ENCODE data around the gene PIK3R5.

GRCh38 chr17:8859804-8860430 is 105.6 kb downstream of the PIK3R5 start:
- TF ChIP-seq, protein P1, sequence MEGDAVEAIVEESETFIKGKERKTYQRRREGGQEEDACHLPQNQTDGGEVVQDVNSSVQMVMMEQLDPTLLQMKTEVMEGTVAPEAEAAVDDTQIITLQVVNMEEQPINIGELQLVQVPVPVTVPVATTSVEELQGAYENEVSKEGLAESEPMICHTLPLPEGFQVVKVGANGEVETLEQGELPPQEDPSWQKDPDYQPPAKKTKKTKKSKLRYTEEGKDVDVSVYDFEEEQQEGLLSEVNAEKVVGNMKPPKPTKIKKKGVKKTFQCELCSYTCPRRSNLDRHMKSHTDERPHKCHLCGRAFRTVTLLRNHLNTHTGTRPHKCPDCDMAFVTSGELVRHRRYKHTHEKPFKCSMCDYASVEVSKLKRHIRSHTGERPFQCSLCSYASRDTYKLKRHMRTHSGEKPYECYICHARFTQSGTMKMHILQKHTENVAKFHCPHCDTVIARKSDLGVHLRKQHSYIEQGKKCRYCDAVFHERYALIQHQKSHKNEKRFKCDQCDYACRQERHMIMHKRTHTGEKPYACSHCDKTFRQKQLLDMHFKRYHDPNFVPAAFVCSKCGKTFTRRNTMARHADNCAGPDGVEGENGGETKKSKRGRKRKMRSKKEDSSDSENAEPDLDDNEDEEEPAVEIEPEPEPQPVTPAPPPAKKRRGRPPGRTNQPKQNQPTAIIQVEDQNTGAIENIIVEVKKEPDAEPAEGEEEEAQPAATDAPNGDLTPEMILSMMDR (IDR thresholded peaks at IDR 0.05): no peak
- no peak for TF ChIP-seq POLR2A (IDR thresholded peaks at IDR 0.05)
